Left ventricle myocardium inferior (tissue), 1 donor: Measurements from ENCODE around the gene CHAD. TPM values are rescaled to one million over a fixed set of nuclear protein-coding genes. Genes with fewer than 3 reads are reported as not detected.

ENCODE experiments used
- DNase-seq: peaks from one replicate; pipeline ENCODE4 v3.0.0-alpha.2; 2020
- H3K27ac ChIP-seq: fragments of 200-600 bp; replicated peaks from 2 replicates; pipeline ENCODE4 v1.8.0; 2021
- H3K27me3 ChIP-seq: fragments of 200-600 bp; 2 replicates; pipeline ENCODE4 v1.8.0; 2021; ENCODE audit warnings: low read depth
- H3K36me3 ChIP-seq: fragments of 200-600 bp; 2 replicates; pipeline ENCODE4 v1.8.0; 2021
- H3K4me1 ChIP-seq: fragments of 200-600 bp; 2 replicates; pipeline ENCODE4 v1.8.0; 2021
- H3K4me3 ChIP-seq: fragments of 200-600 bp; 2 replicates; pipeline ENCODE4 v1.8.0; 2021; ENCODE audit warnings: mild to moderate bottlenecking, moderate library complexity
- H3K9me3 ChIP-seq: fragments of 200-600 bp; replicated peaks from 2 replicates; pipeline ENCODE4 v1.8.0; 2021
- intact Hi-C: fragments of 100-400 bp; cut with micrococcal nuclease; formaldehyde crosslinking; loops from one replicate; pipeline ENCODE4 v1.11.0; 2022
- total RNA-seq: library from RNA; stranded (reverse); fragmentation: NEBNext Ultra II Directional; extraction: Animal tissue kit (Norgen Biotek cat#: 25700); gene quantifications from one replicate; pipeline ENCODE4 v1.2.1, GENCODE V29; 2021
- TF ChIP-seq, protein P1 (sequence below): fragments of 200-600 bp; IDR thresholded peaks from 2 replicates; pipeline ENCODE4 v1.8.0; 2021; ENCODE audit warnings: antibody characterized with exemption, mild to moderate bottlenecking, borderline replicate concordance
- donor health status: DM: no; HTN: yes; CAD: no; lungs with severe emphysema.

The CHAD gene
- total RNA-seq, 1 donor from 2014 or later, result not detected

DNA sequence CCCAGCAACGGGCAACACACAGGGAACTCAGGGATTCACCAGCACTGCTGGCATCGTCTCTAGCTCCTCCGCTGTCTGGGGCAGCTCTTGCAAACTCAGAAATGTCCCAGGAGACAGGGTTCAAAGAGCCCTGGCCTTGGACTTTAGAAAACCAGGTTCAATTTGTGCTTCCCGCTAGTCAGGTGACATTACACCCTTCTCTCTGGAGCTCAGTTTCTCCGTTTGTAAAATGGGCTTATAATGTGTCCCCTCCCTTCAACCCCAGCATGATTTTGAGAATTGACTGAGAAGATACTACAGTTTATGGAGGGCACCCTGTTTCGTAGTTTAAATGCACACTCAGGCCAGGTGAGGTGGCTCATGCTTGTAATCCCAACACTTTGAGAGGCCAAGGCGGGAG, 37.6 kb upstream of the CHAD start:
- DNase-seq, result no peak
- intact Hi-C loops, result no loop called here

DNA sequence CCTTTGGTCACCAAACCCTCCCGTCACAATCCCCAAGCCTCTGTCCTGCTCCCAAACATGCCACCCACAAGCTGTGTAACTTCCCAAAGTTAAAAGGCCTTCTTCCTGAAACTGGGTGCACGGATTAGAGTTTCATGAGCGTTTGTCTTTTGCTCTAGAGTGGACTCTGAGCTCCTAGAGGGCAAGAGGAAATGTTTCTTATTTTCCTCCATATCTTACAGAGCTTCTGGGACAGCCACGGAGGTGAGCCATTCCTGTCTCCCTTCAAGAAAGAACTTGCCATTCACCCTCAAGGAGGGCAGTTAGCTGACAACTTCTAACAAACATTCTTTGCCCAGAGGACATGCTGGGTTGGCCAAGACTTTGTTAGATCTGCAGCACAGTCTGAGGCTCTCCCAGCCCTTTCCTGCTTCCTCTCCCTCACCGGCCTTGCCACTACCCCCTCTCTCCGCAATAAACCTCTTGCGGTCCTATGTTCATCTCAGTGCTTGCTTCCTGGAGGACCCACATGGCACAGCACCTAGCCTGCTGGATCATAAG, 37.0 kb upstream of the CHAD start:
- no peak overlapping the region for H3K27ac ChIP-seq
- H3K4me1 ChIP-seq, result peaks cover 19% of the 10 kb centered on the region
- H3K27me3 ChIP-seq, result no peaks in the 10 kb centered on the region
- no peak for DNase-seq
- intact Hi-C loops, result no loop called here
- TF ChIP-seq, protein P1, sequence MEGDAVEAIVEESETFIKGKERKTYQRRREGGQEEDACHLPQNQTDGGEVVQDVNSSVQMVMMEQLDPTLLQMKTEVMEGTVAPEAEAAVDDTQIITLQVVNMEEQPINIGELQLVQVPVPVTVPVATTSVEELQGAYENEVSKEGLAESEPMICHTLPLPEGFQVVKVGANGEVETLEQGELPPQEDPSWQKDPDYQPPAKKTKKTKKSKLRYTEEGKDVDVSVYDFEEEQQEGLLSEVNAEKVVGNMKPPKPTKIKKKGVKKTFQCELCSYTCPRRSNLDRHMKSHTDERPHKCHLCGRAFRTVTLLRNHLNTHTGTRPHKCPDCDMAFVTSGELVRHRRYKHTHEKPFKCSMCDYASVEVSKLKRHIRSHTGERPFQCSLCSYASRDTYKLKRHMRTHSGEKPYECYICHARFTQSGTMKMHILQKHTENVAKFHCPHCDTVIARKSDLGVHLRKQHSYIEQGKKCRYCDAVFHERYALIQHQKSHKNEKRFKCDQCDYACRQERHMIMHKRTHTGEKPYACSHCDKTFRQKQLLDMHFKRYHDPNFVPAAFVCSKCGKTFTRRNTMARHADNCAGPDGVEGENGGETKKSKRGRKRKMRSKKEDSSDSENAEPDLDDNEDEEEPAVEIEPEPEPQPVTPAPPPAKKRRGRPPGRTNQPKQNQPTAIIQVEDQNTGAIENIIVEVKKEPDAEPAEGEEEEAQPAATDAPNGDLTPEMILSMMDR, result no peak
- H3K36me3 ChIP-seq, result no peaks in the 10 kb centered on the region
- H3K4me3 ChIP-seq, result no peak overlapping the region
- no peaks in the 10 kb centered on the region for H3K9me3 ChIP-seq

More for the DNA sequence above, 37.6 kb upstream of the CHAD start:
- H3K9me3 ChIP-seq, result no peaks in the 10 kb centered on the region
- TF ChIP-seq, protein P1, result no peak
- no peaks in the 10 kb centered on the region for H3K36me3 ChIP-seq
- H3K27ac ChIP-seq, result no peak overlapping the region
- H3K27me3 ChIP-seq, result no peaks in the 10 kb centered on the region
- H3K4me1 ChIP-seq, result peaks cover 25% of the 10 kb centered on the region
- no peak overlapping the region for H3K4me3 ChIP-seq

DNA sequence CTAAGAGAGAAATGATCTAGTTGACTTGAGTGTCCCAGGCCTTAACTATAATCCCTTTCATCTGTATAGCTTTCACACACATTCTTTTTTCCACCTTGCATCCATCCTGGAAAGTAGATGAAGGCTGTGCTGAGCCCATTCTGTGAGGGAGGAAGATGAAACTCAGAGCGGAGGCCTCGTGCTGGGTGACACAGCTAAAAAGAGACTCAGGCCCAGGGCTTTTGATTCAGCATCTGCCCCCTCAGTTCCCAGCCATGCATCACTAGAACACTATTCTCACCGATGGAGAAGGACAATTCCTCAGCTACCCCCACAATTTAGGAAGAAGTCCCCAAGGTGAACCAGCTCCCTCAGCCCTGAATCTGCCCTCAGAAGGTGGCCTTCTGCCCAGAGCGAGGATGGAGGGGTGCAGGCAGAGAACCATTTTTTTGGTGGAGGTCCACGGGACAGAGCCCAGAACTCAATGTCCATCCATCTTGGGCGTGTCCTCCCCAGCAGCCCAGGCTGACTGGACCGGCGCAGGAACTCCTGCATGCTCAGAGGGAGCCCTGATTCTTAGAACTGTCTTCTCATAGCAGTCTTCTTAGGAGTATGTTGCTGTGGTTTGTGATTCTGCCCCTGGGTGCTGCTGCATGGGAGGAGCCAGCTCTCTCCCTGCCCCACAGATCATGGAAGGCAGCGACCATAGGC, 33.8 kb upstream of the CHAD start:
- intact Hi-C loops, result no loop called here
- no peaks in the 10 kb centered on the region for H3K36me3 ChIP-seq
- DNase-seq, result no peak
- H3K9me3 ChIP-seq, result no peaks in the 10 kb centered on the region
- H3K27me3 ChIP-seq, result no peaks in the 10 kb centered on the region
- H3K4me3 ChIP-seq, result no peak overlapping the region
- H3K4me1 ChIP-seq, result no peaks in the 10 kb centered on the region
- TF ChIP-seq, protein P1, result no peak
- H3K27ac ChIP-seq, result no peak overlapping the region

- intact Hi-C loops, result no loop called here
- no peaks in the 10 kb centered on the region for H3K36me3 ChIP-seq
- TF ChIP-seq, protein P1, result peak; percentile 43
- H3K27me3 ChIP-seq, result no peaks in the 10 kb centered on the region
- H3K27ac ChIP-seq, result no peak overlapping the region
- DNase-seq, result no peak
- H3K4me1 ChIP-seq, result no peaks in the 10 kb centered on the region
- no peaks in the 10 kb centered on the region for H3K9me3 ChIP-seq
- no peak overlapping the region for H3K4me3 ChIP-seq
Observed at GRCh38 chr17:50501054-50501453, 32.4 kb upstream of the CHAD start.

DNA sequence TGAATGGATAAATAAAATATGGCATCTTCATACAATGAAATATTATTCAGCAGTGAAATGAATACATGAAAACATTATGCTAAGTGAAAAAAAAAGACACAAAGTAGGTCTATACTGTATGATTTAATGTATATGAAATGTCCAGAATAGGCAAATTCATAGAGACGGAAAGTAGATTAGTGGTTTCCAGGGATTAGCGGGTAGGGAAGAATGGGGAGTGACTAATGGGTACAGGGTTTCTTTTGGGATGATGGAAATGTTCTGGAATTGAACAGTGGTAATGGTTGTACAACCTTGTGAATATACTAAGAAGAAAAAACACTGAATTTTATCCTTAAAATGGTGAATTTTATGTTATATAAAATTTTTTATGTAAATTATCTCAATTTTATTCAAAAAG, 31.0 kb upstream of the CHAD start:
- Histone ChIP-seq H3K27me3 (no peaks in the 10 kb centered on the region), H3K9me3 (no peaks in the 10 kb centered on the region), H3K36me3 (no peaks in the 10 kb centered on the region), H3K4me1 (no peaks in the 10 kb centered on the region), H3K27ac (no peak overlapping the region), H3K4me3 (no peak overlapping the region)
- no peak for DNase-seq
- TF ChIP-seq, protein P1, result no peak
- intact Hi-C loops, result no loop called here
